ENCODE measurements around the gene ADAMTS9. TPM values are rescaled to one million over a fixed set of nuclear protein-coding genes. Genes with fewer than 3 reads are reported as not detected.

ADAMTS9 gene
- total and polyA plus RNA-seq, 2 of the 13 experiments (the other 11 are each of a cell fraction or from before 2014, with no cell fraction given): 0.02 to 0.09 TPM

- TF ChIP-seq, protein P1, sequence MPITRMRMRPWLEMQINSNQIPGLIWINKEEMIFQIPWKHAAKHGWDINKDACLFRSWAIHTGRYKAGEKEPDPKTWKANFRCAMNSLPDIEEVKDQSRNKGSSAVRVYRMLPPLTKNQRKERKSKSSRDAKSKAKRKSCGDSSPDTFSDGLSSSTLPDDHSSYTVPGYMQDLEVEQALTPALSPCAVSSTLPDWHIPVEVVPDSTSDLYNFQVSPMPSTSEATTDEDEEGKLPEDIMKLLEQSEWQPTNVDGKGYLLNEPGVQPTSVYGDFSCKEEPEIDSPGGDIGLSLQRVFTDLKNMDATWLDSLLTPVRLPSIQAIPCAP (CRISPR knock-in tag; IDR thresholded peaks at IDR 0.05; ENCODE audit: low read depth): no peak
- TF ChIP-seq, protein P2, sequence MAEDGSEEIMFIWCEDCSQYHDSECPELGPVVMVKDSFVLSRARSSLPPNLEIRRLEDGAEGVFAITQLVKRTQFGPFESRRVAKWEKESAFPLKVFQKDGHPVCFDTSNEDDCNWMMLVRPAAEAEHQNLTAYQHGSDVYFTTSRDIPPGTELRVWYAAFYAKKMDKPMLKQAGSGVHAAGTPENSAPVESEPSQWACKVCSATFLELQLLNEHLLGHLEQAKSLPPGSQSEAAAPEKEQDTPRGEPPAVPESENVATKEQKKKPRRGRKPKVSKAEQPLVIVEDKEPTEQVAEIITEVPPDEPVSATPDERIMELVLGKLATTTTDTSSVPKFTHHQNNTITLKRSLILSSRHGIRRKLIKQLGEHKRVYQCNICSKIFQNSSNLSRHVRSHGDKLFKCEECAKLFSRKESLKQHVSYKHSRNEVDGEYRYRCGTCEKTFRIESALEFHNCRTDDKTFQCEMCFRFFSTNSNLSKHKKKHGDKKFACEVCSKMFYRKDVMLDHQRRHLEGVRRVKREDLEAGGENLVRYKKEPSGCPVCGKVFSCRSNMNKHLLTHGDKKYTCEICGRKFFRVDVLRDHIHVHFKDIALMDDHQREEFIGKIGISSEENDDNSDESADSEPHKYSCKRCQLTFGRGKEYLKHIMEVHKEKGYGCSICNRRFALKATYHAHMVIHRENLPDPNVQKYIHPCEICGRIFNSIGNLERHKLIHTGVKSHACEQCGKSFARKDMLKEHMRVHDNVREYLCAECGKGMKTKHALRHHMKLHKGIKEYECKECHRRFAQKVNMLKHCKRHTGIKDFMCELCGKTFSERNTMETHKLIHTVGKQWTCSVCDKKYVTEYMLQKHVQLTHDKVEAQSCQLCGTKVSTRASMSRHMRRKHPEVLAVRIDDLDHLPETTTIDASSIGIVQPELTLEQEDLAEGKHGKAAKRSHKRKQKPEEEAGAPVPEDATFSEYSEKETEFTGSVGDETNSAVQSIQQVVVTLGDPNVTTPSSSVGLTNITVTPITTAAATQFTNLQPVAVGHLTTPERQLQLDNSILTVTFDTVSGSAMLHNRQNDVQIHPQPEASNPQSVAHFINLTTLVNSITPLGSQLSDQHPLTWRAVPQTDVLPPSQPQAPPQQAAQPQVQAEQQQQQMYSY (CRISPR knock-in tag; IDR thresholded peaks at IDR 0.05): no peak
- TF ChIP-seq ETV5 (CRISPR knock-in tag; IDR thresholded peaks at IDR 0.05; ENCODE audit: borderline replicate concordance) (peak; percentile 91), ZNF24 (IDR thresholded peaks at IDR 0.05) (peak; percentile 74; the same call in 1 of the 2 replicates), RBM22 (optimal IDR thresholded peaks at IDR 0.05; ENCODE audit: low read length) (no peak), ZEB1 (IDR thresholded peaks at IDR 0.05; ENCODE audit: insufficient replicate concordance, low read depth) (no peak), REL (CRISPR knock-in tag; conservative IDR thresholded peaks at IDR 0.05) (no peak), ZNF557 (CRISPR knock-in tag; IDR thresholded peaks at IDR 0.05) (0 out of 2 replicates have a peak, but pooled peaks have one; percentile 28), NFIC (IDR thresholded peaks at IDR 0.05; ENCODE audit: low read length) (peak; percentile 93), TARDBP (CRISPR knock-in tag; IDR thresholded peaks at IDR 0.05) (peak; percentile 68), PCBP1 (IDR thresholded peaks at IDR 0.05; ENCODE audit: borderline replicate concordance, low read depth, low read length) (no peak), ZNF296 (CRISPR knock-in tag; conservative IDR thresholded peaks at IDR 0.05) (no peak), SIX4 (CRISPR knock-in tag; IDR thresholded peaks at IDR 0.05) (peak; percentile 86; the same call in 1 of the 2 replicates), HDAC1 (CRISPR knock-in tag; IDR thresholded peaks at IDR 0.05) (peak; percentile 89), ZSCAN12 (CRISPR knock-in tag; IDR thresholded peaks at IDR 0.05) (no peak)
- TF ChIP-seq, protein P3, sequence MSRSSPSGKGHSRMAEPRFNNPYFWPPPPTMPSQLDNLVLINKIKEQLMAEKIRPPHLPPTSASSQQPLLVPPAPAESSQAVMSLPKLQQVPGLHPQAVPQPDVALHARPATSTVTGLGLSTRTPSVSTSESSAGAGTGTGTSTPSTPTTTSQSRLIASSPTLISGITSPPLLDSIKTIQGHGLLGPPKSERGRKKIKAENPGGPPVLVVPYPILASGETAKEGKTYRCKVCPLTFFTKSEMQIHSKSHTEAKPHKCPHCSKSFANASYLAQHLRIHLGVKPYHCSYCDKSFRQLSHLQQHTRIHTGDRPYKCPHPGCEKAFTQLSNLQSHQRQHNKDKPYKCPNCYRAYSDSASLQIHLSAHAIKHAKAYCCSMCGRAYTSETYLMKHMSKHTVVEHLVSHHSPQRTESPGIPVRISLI (CRISPR knock-in tag; IDR thresholded peaks at IDR 0.05; ENCODE audit: borderline replicate concordance): no peak
- TF ChIP-seq, protein P4, sequence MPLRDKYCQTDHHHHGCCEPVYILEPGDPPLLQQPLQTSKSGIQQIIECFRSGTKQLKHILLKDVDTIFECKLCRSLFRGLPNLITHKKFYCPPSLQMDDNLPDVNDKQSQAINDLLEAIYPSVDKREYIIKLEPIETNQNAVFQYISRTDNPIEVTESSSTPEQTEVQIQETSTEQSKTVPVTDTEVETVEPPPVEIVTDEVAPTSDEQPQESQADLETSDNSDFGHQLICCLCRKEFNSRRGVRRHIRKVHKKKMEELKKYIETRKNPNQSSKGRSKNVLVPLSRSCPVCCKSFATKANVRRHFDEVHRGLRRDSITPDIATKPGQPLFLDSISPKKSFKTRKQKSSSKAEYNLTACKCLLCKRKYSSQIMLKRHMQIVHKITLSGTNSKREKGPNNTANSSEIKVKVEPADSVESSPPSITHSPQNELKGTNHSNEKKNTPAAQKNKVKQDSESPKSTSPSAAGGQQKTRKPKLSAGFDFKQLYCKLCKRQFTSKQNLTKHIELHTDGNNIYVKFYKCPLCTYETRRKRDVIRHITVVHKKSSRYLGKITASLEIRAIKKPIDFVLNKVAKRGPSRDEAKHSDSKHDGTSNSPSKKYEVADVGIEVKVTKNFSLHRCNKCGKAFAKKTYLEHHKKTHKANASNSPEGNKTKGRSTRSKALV (CRISPR knock-in tag; IDR thresholded peaks at IDR 0.05): no peak
Measured at GRCh38 chr3:64501298-64501906, 186.4 kb downstream of the ADAMTS9 start (continued).
